Astrocyte (in vitro differentiated cells and primary cell): ENCODE data around the gene FCN1. TPM values are rescaled to one million over a fixed set of nuclear protein-coding genes. Genes with fewer than 3 reads are reported as not detected.

Source experiments
- DNase-seq: peaks from one replicate; pipeline ENCODE4 v3.0.0-alpha.2; 2010; ENCODE audit warnings: low read depth
- FAIRE-seq: peaks from 2 replicates; lab custom pipeline; 2011; peaks lifted over from hg19 to GRCh38; lab: Jason Lieb, UNC
- H2AFZ ChIP-seq: 2 replicates; pipeline ENCODE4 v1.6.0; 2012; ENCODE audit warnings: low read depth, low read length, inconsistent platforms
- H3K27ac ChIP-seq: 2 replicates; pipeline ENCODE4 v1.5.1; 2011; ENCODE audit warnings: low read depth, low read length, inconsistent platforms
- H3K27me3 ChIP-seq: 2 replicates; pipeline ENCODE4 v1.6.0; 2011; ENCODE audit warnings: low read length, inconsistent platforms; ENCODE audit not compliant: insufficient read depth
- H3K36me3 ChIP-seq: 2 replicates; pipeline ENCODE4 v1.5.1; 2011; ENCODE audit warnings: low read length, inconsistent platforms; ENCODE audit not compliant: insufficient read depth
- H3K4me1 ChIP-seq: 2 replicates; pipeline ENCODE4 v1.5.1; 2011; ENCODE audit warnings: low read length, inconsistent platforms; ENCODE audit not compliant: insufficient read depth
- H3K4me2 ChIP-seq: 2 replicates; pipeline ENCODE4 v1.6.0; 2012; ENCODE audit warnings: low read length, inconsistent platforms
- H3K4me3 ChIP-seq: 2 replicates; pipeline ENCODE4 v1.5.1; 2011; ENCODE audit warnings: low read depth, mild to moderate bottlenecking, low read length, inconsistent platforms; ENCODE audit not compliant: insufficient read depth
- H3K79me2 ChIP-seq: 2 replicates; pipeline ENCODE4 v1.6.0; 2012; ENCODE audit warnings: mild to moderate bottlenecking, low read length, inconsistent platforms; ENCODE audit not compliant: insufficient read depth
- H3K9ac ChIP-seq: 2 replicates; pipeline ENCODE4 v1.6.0; 2012; ENCODE audit warnings: mild to moderate bottlenecking, low read length, inconsistent platforms
- H3K9me3 ChIP-seq: 2 replicates; pipeline ENCODE4 v1.5.1; 2012; ENCODE audit warnings: low read depth, mild to moderate bottlenecking, low read length, inconsistent platforms; ENCODE audit not compliant: insufficient read depth
- H4K20me1 ChIP-seq: 2 replicates; pipeline ENCODE4 v1.6.0; 2012; ENCODE audit warnings: low read length, inconsistent platforms; ENCODE audit not compliant: insufficient read depth
- H3K27ac Mint-ChIP-seq: one replicate; pipeline ENCODE4 v1.8.0; 2021; ENCODE audit warnings: mild to moderate bottlenecking, mixed read lengths; ENCODE audit not compliant: unreplicated experiment
- H3K27me3 Mint-ChIP-seq: one replicate; pipeline ENCODE4 v1.8.0; 2021; ENCODE audit warnings: low read depth, mixed read lengths; ENCODE audit not compliant: unreplicated experiment
- H3K36me3 Mint-ChIP-seq: one replicate; pipeline ENCODE4 v1.8.0; 2021; ENCODE audit warnings: low read depth, mixed read lengths; ENCODE audit not compliant: unreplicated experiment
- H3K4me1 Mint-ChIP-seq: one replicate; pipeline ENCODE4 v1.8.0; 2021; ENCODE audit warnings: low read depth, mixed read lengths; ENCODE audit not compliant: unreplicated experiment
- H3K4me3 Mint-ChIP-seq: one replicate; pipeline ENCODE4 v1.8.0; 2021; ENCODE audit warnings: mild to moderate bottlenecking, moderate library complexity, mixed read lengths; ENCODE audit not compliant: unreplicated experiment
- H3K9me3 Mint-ChIP-seq: one replicate; pipeline ENCODE4 v1.8.0; 2021; ENCODE audit warnings: mild to moderate bottlenecking, mixed read lengths; ENCODE audit not compliant: unreplicated experiment
- EZH2 ChIP-seq: IDR thresholded peaks from 2 replicates; pipeline ENCODE4 v1.6.1; 2012; ENCODE audit warnings: mild to moderate bottlenecking, low read length, inconsistent platforms; ENCODE audit not compliant: insufficient read depth
- total RNA-seq: library from RNA; stranded (reverse); gene quantifications from 2 replicates; pipeline ENCODE4 v1.2.1, GENCODE V29; 2021
- TF ChIP-seq, protein P1 (sequence below): IDR thresholded peaks from 2 replicates; pipeline ENCODE4 v1.5.1; 2011; ENCODE audit warnings: low read depth, mild to moderate bottlenecking, inconsistent platforms, low read length, moderate library complexity; ENCODE audit not compliant: insufficient read depth

The FCN1 gene
- total RNA-seq, 1 donor from 2014 or later: not detected

DNA sequence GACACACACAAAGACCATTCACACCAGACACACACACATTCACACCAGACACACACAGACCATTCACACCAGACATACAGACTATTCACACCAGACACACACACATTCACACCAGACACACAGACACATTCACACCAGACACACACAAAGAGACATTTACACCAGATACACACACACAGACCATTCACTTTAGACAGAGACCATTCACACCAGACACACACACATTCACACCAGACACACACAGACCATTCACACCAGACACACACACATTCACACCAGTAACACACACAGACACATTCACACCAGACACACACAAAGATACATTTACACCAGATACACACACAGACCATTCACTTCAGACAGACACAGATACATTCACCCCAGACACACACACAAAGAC lies 29.0 kb upstream of the FCN1 start:
- Mint-ChIP-seq H3K27me3 (peaks cover 25% of the 10 kb centered on the region), H3K4me1 (no peaks in the 10 kb centered on the region), H3K36me3 (no peaks in the 10 kb centered on the region), H3K9me3 (peaks cover 1% of the 10 kb centered on the region), H3K27ac (no peak overlapping the region), H3K4me3 (no peak overlapping the region)
- no peak overlapping the region for H3K9ac ChIP-seq
- no peaks in the 10 kb centered on the region for H3K79me2 ChIP-seq
- H3K27ac ChIP-seq: no peak overlapping the region
- no peak for FAIRE-seq
- no peak overlapping the region for H2AFZ ChIP-seq
- TF ChIP-seq, protein P1, sequence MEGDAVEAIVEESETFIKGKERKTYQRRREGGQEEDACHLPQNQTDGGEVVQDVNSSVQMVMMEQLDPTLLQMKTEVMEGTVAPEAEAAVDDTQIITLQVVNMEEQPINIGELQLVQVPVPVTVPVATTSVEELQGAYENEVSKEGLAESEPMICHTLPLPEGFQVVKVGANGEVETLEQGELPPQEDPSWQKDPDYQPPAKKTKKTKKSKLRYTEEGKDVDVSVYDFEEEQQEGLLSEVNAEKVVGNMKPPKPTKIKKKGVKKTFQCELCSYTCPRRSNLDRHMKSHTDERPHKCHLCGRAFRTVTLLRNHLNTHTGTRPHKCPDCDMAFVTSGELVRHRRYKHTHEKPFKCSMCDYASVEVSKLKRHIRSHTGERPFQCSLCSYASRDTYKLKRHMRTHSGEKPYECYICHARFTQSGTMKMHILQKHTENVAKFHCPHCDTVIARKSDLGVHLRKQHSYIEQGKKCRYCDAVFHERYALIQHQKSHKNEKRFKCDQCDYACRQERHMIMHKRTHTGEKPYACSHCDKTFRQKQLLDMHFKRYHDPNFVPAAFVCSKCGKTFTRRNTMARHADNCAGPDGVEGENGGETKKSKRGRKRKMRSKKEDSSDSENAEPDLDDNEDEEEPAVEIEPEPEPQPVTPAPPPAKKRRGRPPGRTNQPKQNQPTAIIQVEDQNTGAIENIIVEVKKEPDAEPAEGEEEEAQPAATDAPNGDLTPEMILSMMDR: no peak
- TF ChIP-seq EZH2: no peak
- H3K4me1 ChIP-seq: no peaks in the 10 kb centered on the region
- peaks cover 5% of the 10 kb centered on the region for H3K27me3 ChIP-seq
- H3K9me3 ChIP-seq: no peaks in the 10 kb centered on the region
- no peaks in the 10 kb centered on the region for H3K36me3 ChIP-seq
- H3K4me2 ChIP-seq: no peak overlapping the region
- no peak overlapping the region for H3K4me3 ChIP-seq
- no peaks in the 10 kb centered on the region for H4K20me1 ChIP-seq
- DNase-seq: no peak

DNA sequence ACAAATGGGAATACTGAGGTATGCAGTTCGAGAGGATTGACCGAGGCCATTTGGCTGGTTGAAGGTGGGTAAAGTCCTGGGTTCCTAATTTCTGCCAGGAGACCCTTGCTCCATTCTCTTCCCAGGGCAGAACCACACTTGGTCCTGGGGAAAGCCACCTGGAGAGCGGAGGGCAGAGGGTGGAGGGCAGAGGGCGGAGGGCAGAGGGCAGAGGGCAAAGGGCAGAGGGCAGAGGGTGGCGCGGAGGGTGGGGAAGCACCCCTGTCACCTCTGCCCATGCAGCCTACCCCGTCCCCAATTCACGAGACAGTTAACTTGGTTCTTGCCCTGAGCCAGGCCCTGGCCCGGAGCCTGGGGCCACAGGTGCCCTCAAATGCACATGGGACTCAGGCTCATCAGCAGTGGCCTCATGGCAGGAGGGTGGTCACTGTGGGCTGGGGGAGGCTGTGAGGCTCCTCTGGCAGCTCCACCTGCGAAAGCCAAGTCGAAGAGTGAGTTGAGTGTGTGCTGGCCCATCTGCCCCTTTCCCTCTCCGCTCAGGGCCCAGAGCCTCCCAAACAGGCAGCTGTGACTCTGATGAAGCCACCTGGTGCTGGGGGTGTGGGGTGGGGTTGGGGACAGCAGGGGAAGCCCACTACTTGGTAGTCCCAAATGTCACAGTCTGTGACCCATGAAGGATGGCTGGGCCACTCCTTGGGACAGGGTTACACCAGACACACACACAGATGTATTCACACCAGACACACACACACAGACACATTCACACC lies 28.0 kb upstream of the FCN1 start:
- H3K27ac ChIP-seq: no peak overlapping the region
- H3K4me1 Mint-ChIP-seq: no peaks in the 10 kb centered on the region
- H3K4me3 Mint-ChIP-seq: no peak overlapping the region
- FAIRE-seq (no peak), DNase-seq (no peak)
- no peak overlapping the region for H3K4me3 ChIP-seq
- no peaks in the 10 kb centered on the region for H3K9me3 ChIP-seq
- H3K27me3 Mint-ChIP-seq: peaks cover 30% of the 10 kb centered on the region
- no peaks in the 10 kb centered on the region for H3K4me1 ChIP-seq
- TF ChIP-seq, protein P1: no peak
- no peak for TF ChIP-seq EZH2
- H3K79me2 ChIP-seq: no peaks in the 10 kb centered on the region
- H3K27me3 ChIP-seq: peaks cover 5% of the 10 kb centered on the region
- no peak overlapping the region for H3K4me2 ChIP-seq
- no peaks in the 10 kb centered on the region for H4K20me1 ChIP-seq
- no peak overlapping the region for H3K9ac ChIP-seq
- peaks cover 1% of the 10 kb centered on the region for H3K9me3 Mint-ChIP-seq
- no peaks in the 10 kb centered on the region for H3K36me3 Mint-ChIP-seq
- no peak overlapping the region for H2AFZ ChIP-seq
- no peak overlapping the region for H3K27ac Mint-ChIP-seq
- H3K36me3 ChIP-seq: no peaks in the 10 kb centered on the region

DNA sequence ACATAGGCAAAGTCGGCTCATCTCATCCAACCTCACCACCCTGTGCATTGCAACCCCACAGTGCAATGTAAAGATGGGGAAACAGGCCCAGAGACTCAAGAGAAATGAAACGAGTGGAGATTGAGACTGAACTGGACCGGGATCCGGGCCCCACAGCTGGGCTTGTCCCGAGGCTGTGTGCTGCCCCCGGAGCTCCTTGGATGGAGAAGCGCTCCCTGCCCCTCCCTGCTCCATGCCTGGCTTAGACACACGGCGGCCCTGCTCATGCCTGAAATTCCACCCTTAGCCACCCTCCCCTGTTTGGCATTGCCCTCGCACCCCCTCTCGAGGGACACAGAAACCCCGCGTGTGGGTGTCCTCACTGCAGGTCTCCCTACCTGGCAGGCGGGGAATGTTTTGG lies 27.2 kb upstream of the FCN1 start:
- H3K27me3 Mint-ChIP-seq: peaks cover 36% of the 10 kb centered on the region
- H3K4me1 Mint-ChIP-seq: no peaks in the 10 kb centered on the region
- H3K27ac Mint-ChIP-seq: no peak overlapping the region
- Histone ChIP-seq H3K27ac (no peak overlapping the region), H3K27me3 (peaks cover 5% of the 10 kb centered on the region), H3K36me3 (no peaks in the 10 kb centered on the region), H2AFZ (no peak overlapping the region), H3K4me3 (no peak overlapping the region), H3K4me2 (no peak overlapping the region), H4K20me1 (no peaks in the 10 kb centered on the region), H3K79me2 (no peaks in the 10 kb centered on the region), H3K4me1 (no peaks in the 10 kb centered on the region), H3K9me3 (no peaks in the 10 kb centered on the region), H3K9ac (no peak overlapping the region)
- TF ChIP-seq, protein P1: no peak
- TF ChIP-seq EZH2: no peak
- peaks cover 1% of the 10 kb centered on the region for H3K9me3 Mint-ChIP-seq
- no peak overlapping the region for H3K4me3 Mint-ChIP-seq
- no peak for FAIRE-seq
- no peak for DNase-seq
- H3K36me3 Mint-ChIP-seq: no peaks in the 10 kb centered on the region
